Anterior cingulate cortex (tissue), 58 donors: Measurements from ENCODE around the gene VIL1.

Experiments
- DNase-seq, 58 donors: peaks; one replicate each; lab custom pipeline; 2025; lab: John Stamatoyannopoulos, UW

Gene VIL1

DNA sequence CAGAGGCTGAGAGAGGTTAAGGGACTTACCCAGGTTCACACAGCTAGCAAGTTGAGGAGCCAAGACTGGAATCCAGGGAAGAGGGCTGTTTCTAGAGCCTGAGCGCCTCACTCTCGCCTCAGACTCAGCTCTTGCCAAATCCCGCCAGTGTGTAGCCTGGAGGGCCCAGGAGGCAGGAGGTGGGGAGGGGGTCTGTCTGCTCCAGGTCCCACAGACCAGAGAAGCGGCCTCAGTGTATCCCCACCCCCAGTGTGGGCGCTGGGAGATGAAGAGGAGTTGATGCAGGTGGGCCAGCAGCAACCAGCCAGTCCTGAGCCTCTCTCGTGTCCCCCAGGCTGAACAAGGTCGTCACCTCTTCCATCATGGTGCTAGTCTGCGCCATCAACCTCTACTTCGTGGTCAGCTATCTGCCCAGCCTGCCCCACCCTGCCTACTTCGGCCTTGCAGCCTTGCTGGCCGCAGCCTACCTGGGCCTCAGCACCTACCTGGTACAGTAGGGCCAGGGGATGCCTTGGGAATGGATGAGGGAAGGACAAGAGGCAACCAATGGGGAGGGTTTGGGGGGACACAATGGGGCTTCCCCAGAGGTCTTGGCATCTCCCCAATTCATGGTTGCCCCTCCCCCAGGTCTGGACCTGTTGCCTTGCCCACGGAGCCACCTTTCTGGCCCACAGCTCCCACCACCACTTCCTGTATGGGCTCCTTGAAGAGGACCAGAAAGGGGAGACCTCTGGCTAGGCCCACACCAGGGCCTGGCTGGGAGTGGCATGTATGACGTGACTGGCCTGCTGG lies 24.4 kb upstream of the VIL1 start:
- no peak for DNase-seq

DNA sequence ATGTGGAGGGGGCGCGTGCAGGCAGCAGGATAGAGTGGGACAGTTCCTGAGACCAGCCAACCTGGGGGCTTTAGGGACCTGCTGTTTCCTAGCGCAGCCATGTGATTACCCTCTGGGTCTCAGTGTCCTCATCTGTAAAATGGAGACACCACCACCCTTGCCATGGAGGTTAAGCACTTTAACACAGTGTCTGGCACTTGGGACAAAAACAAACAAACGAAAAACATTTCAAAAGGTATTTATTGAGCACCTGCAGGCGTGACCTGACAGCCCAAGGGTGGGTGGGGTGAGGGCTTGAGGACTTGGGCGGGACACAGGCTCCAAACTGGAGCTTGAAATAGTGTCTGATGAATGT lies 23.9 kb upstream of the VIL1 start:
- DNase-seq: no peak

DNA sequence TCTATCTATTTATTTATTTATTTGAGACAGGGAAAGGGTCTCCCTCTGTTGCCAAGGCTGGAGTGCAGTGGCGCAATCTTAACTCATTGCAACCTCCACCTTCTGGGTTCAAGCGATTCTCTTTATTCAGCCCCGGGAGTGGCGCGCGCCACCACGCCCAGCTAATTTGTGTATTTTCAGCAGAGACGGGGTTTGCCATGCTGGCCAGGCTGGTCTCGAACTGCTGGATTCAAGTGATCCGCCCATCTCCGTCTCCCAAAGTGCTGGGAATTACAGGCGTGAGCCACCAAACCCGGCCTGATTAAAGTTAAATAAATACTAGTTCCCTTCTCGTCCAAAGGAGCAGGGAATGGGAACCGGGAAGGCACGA lies 23.5 kb upstream of the VIL1 start:
- DNase-seq: no peak

DNA sequence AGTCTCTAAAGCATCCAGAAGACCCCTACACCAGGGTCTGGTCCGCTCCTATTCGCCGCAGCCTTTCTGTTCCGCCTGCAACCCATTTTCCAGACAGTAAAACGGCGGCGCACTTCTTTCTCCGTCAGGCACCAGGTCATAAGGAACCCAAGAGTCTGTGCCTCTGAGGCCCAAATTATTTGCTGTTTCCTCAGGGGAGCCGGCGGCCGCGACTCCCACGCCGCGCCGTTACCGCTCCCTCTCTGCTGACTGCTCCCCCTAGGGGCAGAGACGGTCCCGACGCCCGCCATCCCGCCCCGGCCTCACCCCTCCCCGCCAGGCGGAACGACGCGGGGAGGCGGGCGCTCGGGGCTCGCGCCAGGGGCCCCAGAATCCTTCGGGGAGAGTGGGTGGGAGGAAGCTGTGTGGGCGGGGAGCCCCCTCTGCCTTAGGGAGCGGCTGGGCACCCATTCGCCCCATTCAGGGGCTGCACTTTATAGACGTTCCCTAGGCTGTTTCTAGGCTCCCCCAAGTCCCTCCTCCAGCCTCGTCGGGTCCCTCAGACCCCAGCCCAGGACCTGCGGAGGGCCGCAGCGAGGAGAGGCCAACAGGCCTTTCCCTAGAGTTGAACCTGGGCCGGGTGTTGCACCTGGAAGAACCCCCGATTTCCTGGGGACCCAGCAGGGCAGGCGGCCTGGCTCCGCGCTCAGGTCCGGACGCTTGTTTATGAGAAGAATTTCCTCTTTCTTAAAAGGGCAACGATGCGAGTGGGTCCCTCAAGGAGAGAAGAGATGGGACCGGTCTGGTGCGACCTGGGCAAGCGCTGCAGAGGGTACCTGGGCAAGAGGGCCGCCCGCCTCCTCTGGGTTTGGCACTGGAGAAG lies 22.9 kb upstream of the VIL1 start:
- DNase-seq: peak; percentile 57 to 99 (median 93)

DNA sequence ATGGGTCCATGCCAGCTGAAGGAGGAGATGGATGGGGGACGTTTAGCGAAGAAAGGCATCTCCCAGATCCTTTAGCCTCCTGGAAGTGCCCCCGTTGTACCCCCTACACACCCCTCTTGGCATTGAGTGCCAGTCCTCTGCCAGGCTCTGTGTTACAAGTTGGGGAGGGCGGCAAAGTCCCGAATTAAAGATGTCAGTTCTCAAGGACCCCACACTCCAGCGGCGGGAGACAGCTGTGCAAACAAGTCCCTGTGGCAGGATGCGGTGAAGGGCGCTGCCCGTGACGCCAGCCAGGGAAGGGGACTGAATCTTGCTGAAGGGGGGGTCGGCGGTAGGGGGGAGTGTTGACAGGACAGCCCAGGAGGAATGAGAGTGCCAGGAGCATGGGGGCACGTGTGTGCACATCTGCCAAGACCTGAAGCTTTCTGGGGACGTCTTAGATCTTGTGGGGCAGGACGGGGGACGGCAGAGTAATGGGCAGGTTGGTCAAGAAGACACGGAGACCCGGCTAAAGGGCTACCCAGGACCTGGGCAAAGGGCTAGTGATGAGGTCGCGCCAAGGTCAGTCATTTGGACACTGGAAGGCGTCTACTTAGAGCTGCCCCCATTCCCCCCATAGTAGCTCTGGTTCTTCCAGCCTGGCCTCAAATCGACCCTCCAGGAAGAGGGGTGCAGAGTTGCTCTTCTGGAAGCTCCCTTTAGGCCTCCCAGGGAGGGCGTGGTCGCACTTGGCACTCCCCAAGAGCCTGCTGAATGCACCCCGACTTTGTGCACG lies 22.0 kb upstream of the VIL1 start:
- peak in 42 of 58 donors; percentile 35 to 86 (median 67) for DNase-seq

DNA sequence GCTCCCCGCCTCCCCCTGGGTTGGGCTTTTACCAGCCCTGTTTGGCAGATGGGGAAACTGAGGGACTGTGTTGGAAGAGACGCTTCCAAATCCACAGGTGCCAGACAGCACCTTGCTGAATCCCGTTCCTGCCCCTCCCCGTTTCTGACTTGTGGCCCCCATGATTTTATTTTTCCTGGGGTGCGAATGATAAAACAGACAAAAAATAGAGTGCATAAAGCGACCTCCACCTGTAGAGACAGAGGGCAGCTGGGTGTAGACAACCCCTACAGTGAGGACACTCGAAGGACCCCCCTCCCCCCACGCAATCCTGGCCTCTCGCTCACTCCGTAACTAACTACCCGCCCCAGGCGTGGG lies 21.5 kb upstream of the VIL1 start:
- peak in 1 of 58 donors; percentile 32 for DNase-seq

DNA sequence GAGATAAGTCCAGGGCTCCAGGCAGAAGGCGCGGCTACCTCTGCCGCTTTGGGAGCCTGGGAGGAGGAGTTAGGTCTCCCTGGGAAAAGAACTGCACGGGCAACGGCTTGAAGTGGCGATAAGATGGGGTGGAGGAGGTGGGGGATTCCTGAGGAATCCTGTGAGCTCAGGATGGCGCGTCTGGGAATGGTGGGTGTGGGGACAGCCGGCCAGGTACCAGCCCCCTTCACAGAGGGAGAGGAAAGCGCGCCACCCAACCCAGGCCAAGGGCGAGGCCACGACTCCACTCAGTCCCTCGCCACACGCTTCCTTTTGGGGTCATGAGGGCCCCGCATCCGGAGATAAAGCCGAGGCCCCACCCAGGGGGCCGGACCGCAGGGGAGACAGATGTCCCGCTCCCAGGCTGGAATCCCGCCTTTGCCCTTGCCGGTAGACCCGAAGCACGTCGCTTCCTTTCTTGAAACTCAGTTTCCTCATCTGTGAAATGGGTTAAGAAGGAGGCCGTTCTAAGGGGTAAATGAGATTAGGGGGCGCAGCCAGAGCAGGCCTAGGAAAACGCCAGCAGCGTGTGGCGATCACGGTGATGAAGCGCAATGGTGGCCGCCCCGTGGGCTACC lies 21.0 kb upstream of the VIL1 start:
- DNase-seq: peak in 14 of 58 donors; percentile 16 to 68 (median 45)

DNA sequence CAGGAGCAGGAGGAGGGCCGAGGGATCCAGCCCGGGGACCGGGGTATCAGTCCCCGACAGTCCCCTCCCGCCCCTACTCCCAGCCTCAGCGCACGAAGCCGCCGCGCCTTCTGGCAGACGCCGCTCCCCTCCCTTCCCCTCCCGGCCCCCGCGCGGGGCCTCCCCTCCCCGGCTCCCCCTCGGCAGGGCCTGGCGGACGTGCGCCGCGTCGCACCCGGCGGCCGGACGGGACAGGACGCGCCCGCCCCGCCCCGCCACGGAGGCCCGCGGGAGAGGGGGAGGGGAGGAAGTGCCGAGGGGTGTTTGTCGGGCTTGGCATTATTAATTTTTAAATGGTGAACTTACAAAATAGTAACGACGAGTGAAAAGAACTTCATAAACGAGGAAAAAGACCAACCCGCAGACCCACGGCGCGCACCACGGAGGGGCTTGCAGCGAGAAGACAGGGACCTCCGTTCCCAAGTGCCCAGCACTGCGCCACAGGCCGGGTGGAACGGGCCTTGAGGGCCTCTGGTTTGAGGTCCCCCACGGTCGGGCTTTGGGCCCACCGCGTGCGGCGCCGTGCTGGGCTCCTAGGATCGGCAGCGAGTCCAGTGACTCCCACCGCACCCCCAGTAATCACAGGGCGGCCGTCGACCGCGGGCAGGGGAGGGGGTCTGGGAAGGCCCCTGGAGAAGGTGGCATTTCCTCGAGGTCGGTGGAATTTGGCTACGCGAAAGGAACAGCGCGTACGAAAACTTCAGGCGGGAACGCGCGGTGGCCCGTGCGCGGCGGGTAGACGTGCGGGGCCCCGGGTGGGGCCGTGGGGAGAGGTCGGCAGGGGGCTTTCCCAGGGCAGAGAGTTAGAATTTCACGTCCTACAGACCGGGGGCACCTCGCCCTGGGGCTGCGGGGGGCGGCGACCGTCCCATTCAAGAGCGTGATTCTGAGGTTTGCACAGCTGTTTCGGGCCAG lies 20.2 kb upstream of the VIL1 start:
- peak in 47 of 58 donors; percentile 11 to 80 (median 60) for DNase-seq

DNA sequence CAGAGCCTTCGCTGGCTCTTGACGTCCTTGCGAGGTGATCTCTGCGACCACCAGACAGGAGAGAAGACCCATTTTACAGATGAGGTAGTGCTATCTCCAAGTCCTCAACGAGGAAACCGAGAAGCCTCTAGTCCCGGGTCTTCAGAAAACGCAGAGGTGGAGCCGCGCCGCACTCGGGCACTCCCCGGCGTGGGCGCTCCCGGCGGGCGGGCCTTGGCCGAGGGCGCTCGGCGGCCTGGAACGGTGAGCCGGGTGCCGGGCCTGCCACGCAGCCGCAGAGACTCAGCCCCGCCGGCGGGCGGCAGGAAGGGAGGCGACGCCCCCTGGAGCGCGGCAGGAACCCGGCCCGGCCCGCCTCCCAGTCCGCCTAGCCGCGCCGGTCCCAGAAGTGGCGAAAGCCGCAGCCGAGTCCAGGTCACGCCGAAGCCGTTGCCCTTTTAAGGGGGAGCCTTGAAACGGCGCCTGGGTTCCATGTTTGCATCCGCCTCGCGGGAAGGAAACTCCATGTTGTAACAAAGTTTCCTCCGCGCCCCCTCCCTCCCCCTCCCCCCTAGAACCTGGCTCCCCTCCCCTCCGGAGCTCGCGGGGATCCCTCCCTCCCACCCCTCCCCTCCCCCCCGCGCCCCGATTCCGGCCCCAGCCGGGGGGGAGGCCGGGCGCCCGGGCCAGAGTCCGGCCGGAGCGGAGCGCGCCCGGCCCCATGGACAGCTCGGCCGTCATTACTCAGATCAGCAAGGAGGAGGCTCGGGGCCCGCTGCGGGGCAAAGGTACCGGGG lies 19.3 kb upstream of the VIL1 start, which contains the start of gene CTDSP1:
Gene CTDSP1, plus strand, starts transcription at position 478 of the 776 bp plus-strand sequence. Its CDS starts 223 bp downstream, at position 701.
- DNase-seq: peak; percentile 46 to 95 (median 89)

DNA sequence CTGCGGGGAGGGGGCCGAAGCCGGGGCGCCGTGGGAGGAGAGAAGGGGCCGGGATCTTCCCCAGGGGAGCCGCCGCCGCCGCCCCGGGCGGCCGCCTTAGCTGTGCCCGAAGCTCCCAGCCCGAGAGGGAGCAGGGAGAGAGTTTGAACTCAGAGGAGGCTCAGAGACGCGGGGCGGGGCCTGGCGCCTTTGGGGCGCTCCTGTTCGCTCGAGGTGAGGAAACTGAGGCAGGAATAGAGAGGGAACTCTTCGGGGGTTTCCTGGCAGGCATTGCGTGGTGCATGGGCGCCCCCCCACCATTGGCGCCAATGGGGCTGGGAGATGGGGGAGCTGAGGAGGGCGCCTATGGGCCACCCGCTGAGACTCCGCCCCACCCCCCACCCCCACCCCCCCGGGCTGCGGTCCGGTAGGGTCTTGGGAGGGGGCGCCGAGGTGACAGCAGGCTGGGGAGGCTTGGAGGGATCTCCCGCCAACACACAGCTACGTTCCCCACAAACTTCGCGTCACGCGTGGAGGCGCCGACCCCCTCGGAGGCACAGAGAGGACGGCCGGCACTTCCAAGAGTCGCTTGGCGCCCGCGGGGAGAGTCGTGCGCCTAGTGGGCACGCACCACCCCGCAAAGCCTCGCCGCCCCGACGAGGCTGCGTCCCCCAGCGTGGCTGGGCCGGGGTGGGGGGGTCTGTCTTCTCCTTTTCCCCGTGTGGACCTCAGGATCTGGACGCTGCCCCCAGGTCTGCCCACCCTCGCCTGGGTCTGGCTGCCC lies 18.6 kb upstream of the VIL1 start:
- peak in 8 of 58 donors; percentile 20 to 68 (median 50) for DNase-seq

DNA sequence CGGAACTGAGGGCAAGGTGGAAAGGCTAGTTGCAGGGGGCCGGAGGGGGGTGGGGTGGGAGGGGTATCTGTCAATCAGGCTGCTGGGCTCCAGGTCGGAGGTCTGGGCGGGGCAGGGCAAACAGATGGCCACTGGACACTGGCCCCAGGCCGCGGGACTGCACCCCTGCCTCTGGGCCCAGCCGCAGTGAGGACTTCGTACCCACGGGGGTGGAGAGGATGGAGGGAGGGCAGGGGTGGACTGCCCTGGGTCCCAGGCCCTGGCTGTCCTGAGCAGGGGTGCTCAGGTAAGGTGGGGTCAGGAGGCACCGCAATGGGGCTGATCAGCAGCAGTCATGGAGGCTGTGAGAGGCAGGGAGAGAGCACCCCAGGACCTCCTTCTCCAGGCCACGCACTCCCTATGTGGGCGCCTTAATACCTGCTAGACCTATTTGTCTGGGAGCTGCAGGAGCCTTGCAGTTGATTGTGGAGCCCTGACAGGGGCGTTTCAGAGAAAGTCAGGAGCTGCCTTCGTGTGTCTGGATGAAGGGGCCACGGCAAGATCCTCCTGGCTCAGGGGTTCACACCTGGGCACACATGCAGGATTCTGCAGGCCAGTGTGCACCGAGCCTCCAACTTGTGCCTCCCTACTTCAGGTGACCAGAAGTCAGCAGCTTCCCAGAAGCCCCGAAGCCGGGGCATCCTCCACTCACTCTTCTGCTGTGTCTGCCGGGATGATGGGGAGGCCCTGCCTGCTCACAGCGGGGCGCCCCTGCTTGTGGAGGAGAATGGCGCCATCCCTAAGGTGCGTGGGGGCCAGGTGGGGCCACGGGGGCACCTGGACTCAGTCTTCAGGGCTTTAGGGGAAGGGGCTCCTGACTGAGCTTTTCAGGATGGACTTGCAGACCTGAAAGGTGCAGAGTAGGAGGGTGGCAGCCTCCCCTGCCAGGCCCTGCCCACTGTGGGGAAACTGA lies 17.7 kb upstream of the VIL1 start:
- DNase-seq: no peak

DNA sequence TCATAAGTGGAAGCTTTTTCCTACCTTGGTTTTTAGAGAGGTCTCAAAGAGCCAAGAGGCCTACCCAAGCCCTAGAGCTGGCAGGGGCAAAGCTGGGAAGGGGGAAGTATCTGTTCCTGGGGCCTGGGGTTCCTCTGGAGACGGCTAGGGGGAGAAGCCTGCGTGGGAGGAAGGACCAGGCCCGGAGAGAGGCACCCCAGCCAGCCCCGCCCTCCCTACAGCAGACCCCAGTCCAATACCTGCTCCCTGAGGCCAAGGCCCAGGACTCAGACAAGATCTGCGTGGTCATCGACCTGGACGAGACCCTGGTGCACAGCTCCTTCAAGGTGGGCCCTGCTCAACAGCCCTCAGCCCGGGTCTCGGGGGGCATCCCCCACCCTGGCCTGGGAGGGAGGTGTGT lies 17.0 kb upstream of the VIL1 start:
- no peak for DNase-seq

DNA sequence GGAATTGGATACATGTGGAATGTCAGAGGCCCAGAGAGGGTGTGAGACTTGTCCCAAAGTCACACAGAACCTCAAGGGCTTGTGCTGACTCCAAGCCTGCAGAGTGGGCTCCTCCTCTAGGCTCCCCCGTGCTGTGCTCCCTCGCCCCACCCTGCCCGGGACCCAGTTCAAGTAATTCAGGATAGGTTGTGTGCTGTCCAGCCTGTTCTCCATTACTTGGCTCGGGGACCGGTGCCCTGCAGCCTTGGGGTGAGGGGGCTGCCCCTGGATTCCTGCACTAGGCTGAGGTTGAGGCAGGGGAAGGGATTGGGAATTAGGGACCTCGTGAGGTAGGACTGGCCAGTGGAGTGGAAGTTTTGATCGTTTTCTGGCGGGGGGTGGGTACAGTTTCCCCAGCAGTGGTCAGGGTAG lies 16.4 kb upstream of the VIL1 start:
- DNase-seq: no peak

DNA sequence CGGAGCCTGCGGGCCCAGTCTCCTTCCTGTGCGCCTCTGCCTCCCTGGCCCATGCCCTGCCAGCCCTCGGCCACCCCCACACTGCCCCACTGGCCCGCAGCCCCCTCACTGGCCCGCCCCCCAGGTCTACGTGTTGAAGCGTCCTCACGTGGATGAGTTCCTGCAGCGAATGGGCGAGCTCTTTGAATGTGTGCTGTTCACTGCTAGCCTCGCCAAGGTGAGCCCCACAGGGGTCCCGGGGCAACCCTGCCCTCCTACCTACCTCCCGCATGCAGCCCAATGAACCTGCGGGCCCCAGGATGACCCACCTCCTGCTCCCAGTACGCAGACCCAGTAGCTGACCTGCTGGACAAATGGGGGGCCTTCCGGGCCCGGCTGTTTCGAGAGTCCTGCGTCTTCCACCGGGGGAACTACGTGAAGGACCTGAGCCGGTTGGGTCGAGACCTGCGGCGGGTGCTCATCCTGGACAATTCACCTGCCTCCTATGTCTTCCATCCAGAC lies 16.0 kb upstream of the VIL1 start:
- DNase-seq: no peak

DNA sequence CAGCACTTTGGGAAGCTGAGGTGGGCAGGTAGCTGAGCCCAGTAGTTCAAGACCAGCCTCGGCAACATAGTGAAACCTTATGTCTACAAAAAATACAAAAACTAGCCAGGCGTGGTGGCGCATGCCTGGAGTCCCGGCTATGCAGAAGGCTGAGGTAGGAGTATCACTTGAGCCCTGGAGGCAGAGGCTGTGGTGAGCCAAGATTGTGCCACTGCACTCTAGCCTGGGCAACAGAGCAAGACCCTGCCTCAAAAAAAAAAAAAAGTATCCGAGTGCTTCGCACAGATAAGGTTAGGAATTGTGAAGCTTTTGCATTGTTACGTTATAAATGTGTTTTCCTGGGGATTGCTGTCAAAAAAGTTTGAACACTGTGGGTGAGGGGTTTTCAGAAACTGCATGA lies 15.1 kb upstream of the VIL1 start:
- DNase-seq: no peak

DNA sequence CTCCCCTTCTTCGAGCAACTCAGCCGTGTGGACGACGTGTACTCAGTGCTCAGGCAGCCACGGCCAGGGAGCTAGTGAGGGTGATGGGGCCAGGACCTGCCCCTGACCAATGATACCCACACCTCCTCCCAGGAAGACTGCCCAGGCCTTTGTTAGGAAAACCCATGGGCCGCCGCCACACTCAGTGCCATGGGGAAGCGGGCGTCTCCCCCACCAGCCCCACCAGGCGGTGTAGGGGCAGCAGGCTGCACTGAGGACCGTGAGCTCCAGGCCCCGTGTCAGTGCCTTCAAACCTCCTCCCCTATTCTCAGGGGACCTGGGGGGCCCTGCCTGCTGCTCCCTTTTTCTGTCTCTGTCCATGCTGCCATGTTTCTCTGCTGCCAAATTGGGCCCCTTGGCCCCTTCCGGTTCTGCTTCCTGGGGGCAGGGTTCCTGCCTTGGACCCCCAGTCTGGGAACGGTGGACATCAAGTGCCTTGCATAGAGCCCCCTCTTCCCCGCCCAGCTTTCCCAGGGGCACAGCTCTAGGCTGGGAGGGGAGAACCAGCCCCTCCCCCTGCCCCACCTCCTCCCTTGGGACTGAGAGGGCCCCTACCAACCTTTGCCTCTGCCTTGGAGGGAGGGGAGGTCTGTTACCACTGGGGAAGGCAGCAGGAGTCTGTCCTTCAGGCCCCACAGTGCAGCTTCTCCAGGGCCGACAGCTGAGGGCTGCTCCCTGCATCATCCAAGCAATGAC lies 14.4 kb upstream of the VIL1 start:
- DNase-seq: no peak
